ENCODE results near the gene UGT1A5.
"Not testable (repeated sequence)": the region's sequence is repeated elsewhere in the genome, so short reads cannot be mapped to it uniquely, and the experiment has no call there.

Gene UGT1A5

GRCh38 chr2:233693963-233694362, 18.7 kb upstream of the UGT1A5 start:
- DNase-seq (ENCODE audit: low read depth): no peak

- no peak for DNase-seq (ENCODE audit: low read depth)
These were observed 14.0 kb upstream of the UGT1A5 start for GRCh38 chr2:233698740-233699139.

GRCh38 chr2:233699424-233700027, 13.2 kb upstream of the UGT1A5 start:
- DNase-seq (ENCODE audit: low read depth): no peak

GRCh38 chr2:233700028-233700635, 12.6 kb upstream of the UGT1A5 start:
- no peak for DNase-seq (ENCODE audit: low read depth)

- DNase-seq (ENCODE audit: low read depth): not testable (repeated sequence)
These were observed 11.9 kb upstream of the UGT1A5 start for GRCh38 chr2:233700842-233701241.

- no peak for DNase-seq (ENCODE audit: low read depth)
These were observed 10.5 kb upstream of the UGT1A5 start for GRCh38 chr2:233702238-233702637.

GRCh38 chr2:233705911-233706506, 6.7 kb upstream of the UGT1A5 start:
- no peak for DNase-seq (ENCODE audit: low read depth)

- peak; percentile 13 for DNase-seq (ENCODE audit: low read depth)
These were observed 6.0 kb upstream of the UGT1A5 start for GRCh38 chr2:233706720-233707119.

GRCh38 chr2:233707940-233708644, 4.6 kb upstream of the UGT1A5 start:
- DNase-seq (ENCODE audit: low read depth): peak; percentile 19

- DNase-seq (ENCODE audit: low read depth): no peak
These were observed 3.8 kb upstream of the UGT1A5 start for GRCh38 chr2:233708942-233709341.

- peak; percentile 80 for DNase-seq (ENCODE audit: low read depth)
These were observed 1.2 kb upstream of the UGT1A5 start for GRCh38 chr2:233711312-233712008.

GRCh38 chr2:233713262-233713615, 532 bp downstream of the UGT1A5 start:
- DNase-seq (ENCODE audit: low read depth): no peak

- peak; percentile 2 for DNase-seq (ENCODE audit: low read depth)
These were observed 1.4 kb downstream of the UGT1A5 start for GRCh38 chr2:233714121-233714520.

GRCh38 chr2:233718552-233718951, 5.8 kb downstream of the UGT1A5 start, which contains the start of gene UGT1A4:
Gene UGT1A4, plus strand, starts transcription at chr2:233718736. Its CDS starts 85 bp downstream, at chr2:233718821.
- no peak for DNase-seq (ENCODE audit: low read depth)

- DNase-seq (ENCODE audit: low read depth): no peak
These were observed 16.1 kb downstream of the UGT1A5 start, which contains the start of gene UGT1A3 for GRCh38 chr2:233728723-233729301. Gene UGT1A3, plus strand, starts transcription at chr2:233729042. Its CDS starts 85 bp downstream, at chr2:233729127.

GRCh38 chr2:233736868-233737653, 24.4 kb downstream of the UGT1A5 start:
- DNase-seq (ENCODE audit: low read depth): not testable (repeated sequence)

- DNase-seq (ENCODE audit: low read depth): no peak
These were observed 28.2 kb downstream of the UGT1A5 start for GRCh38 chr2:233740870-233741269.

- no peak for DNase-seq (ENCODE audit: low read depth)
These were observed 31.0 kb downstream of the UGT1A5 start for GRCh38 chr2:233743464-233744259.

- DNase-seq (ENCODE audit: low read depth): no peak
These were observed 32.5 kb downstream of the UGT1A5 start for GRCh38 chr2:233745073-233745755.

GRCh38 chr2:233745838-233746237, 33.1 kb downstream of the UGT1A5 start:
- not testable (repeated sequence) for DNase-seq (ENCODE audit: low read depth)
